HCT116 (cell line): ENCODE results near the gene TULP4.

Experiments used
- ATF3 ChIP-seq: IDR thresholded peaks from 2 replicates; pipeline ENCODE4 v1.6.1; 2012
- CTCF ChIP-seq, 3 experiments: fragments of 200-600 bp in 1 of 3; sonication (generic) in 1 of 3; IDR thresholded peaks in 2 of 3; conservative IDR thresholded peaks in 1 of 3; 2 replicates each; pipeline ENCODE4 v1.5.1; 2012 to 2017; ENCODE audit warnings: low read depth in 2 of 3, low read length in 2 of 3, antibody characterized with exemption in 1 of 3, borderline replicate concordance in 1 of 3, control low read depth in 1 of 3, mild to moderate bottlenecking in 1 of 3, mixed read lengths in 1 of 3, mixed run types in 1 of 3, moderate library complexity in 1 of 3; ENCODE audit not compliant: insufficient read depth in 1 of 3
- POLR2AphosphoS5 ChIP-seq: IDR thresholded peaks from 2 replicates; pipeline ENCODE4 v1.6.1; 2011; ENCODE audit warnings: mild to moderate bottlenecking, low read depth, low read length, moderate library complexity
- REST ChIP-seq: IDR thresholded peaks from 2 replicates; pipeline ENCODE4 v1.6.1; 2012; ENCODE audit warnings: low read depth

- no peak for TF ChIP-seq CTCF (IDR thresholded peaks at IDR 0.05 in 2 of 3, conservative IDR thresholded peaks at IDR 0.05 in 1 of 3; ENCODE audit: borderline replicate concordance in 1 of 3, insufficient read depth in 1 of 3, low read depth in 2 of 3, low read length in 2 of 3)
- TF ChIP-seq ATF3, result no peak
- no peak for TF ChIP-seq REST
- no peak for TF ChIP-seq POLR2AphosphoS5
Observed at GRCh38 chr6:158371261-158371660, 59.0 kb downstream of the TULP4 start.
